ENCODE measurements around the gene PTDSS2.

Gene PTDSS2

DNA sequence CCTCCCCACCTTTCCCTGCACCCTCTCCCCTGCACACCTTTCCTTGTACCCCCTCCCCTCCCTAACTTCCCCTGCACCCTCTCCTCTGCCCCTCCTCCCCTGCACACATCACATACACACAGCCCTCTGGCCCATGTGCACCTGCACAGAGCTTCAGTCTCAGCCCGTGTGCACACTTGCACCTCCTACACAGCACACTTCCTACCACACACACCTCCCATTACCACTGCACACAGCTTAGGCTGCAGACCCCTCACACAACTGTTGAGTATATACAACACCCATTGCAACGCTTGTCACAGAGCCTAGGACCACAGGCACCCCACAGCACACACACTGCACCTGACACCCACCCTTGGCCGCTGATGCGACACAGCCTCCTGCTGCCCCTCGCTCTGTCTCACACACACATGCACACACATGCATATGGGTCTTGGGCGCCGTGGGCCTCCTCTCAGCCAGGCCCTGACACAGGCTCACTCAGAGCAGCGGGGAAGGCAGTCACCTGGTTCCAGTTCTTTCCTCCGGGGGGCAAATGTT is 35.7 kb upstream of the PTDSS2 start:
- DNase-seq, result no peak

DNA sequence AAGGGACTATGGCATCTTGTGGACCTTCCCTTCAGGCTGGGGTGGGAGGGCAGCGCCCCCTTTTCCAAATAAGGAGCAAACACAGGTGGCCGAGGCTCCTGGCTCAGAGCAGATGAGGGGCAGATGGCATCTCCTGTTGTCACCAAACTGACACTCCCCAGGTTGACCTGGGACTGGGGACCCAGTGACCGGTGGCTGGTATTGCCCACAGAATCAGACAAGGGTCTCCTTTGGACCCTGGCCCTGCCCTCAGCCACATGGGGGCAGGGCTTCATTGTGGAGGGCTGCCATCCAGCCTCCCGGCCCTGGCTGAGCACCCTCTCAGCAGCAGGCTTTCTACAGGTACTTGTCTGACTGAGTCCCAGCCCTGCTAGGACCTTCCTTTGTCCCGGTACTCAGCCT is 34.4 kb upstream of the PTDSS2 start:
- no peak for DNase-seq

DNA sequence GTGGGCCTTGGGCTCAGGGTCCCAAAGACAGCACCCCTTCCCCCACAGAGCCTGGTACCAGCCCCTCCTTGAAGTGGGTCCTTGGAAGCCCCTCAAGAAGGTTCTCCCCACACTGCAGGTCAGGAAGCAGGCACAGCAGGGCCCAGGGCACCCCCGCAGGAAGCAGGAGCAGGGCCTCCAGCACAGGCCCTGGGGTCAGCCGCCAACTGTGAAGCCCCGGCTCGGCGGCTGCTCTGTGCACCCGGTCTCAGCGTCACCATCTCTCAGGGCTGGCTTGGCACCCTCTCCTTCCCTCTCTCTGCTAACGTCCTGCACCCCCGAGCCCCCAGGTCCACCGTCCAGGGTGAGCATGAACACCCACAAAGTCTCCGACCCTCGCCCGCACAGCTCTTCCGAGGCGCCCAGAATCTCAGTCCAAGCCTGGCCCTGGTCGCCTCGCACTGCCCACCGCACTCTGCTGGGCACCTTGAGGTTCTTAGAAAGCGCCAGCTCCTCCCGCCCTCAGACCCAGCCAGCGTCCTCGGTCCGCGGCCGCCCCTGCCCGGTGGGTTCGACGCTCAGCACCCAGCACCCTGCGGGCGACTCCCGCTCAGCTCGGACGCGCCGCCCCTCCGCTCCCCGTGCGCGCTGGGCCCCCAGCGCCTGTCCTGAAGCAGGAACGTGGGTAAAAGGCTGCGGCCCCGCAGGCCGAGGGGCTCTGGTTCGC is 33.9 kb upstream of the PTDSS2 start:
- DNase-seq, result peak; percentile 33

DNA sequence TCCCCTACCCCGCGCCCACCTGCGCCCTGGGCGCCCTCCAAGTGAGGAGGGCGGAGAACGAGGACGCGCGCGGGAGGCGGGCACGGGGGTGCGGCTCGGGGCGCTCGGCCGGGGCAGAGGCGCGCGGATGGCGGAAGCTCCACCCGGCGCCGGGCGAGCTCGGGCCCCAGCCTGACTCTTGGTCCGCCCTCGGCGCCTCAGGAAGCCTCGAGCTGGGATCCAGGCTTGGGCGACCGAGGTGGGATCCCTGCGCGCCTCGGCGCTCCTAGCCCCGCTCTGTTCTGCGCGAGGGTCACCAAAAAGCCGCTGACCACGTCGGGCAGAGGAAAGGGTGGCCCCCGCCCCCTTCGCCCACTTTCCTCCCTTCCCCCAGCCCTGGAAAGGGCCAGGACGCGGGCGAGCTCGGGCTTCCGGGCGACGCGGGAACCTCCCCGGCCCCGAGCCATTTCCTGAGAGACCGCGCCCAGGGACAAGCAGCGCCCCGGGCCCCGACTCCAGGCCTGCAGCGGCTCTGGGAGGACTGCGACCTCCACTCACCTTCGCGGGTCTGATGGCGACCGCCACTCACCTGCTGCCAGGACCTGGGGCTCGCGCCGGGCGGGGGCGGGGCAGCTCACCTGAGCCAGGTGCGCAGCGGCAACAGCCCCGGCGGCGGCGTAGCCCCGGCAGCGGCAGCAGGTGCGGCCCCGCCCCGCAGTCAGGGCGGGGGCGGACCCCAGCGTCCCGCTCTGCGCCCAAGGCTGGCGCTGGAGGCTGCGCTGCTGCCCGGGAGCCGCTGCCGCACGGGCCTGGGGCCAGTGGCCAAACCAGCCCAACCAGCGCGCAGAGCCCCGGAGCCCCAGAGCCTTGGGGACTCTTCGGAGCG is 33.1 kb upstream of the PTDSS2 start:
- DNase-seq, result peak; percentile 34

DNA sequence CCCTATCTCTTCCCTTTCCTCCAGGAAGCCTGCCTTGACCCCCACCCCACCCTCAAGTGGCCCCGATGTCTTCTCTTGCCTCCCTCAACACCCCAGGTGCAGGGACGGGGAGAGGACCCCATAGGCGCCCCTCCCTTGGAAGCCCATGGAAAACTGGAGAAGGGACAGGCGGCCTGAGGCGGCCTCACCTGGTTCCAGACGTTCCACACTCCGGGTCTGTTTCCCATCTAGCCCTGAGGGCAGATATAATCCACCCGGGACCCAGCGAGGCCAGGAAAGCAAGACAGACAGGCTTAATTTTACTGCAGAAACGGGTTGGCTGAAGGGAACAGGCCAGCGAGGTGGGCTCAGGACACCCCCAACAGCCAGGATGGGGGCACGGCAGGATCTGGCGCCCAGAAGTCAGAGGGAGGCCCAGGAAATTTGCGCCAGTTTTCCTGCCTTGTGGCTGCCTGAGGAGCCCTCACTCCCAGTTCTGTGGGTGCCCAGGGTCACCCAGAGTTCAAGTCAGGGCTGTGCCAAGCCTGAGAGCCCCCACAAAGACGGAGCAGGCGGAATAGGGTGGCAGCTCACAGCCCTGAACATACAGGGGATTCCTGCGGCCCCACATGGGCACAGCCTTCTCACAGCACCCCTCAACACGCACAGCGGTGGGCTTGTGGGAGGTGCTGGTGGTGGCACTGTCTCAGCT is 32.3 kb upstream of the PTDSS2 start:
- peak; percentile 14 for DNase-seq

DNA sequence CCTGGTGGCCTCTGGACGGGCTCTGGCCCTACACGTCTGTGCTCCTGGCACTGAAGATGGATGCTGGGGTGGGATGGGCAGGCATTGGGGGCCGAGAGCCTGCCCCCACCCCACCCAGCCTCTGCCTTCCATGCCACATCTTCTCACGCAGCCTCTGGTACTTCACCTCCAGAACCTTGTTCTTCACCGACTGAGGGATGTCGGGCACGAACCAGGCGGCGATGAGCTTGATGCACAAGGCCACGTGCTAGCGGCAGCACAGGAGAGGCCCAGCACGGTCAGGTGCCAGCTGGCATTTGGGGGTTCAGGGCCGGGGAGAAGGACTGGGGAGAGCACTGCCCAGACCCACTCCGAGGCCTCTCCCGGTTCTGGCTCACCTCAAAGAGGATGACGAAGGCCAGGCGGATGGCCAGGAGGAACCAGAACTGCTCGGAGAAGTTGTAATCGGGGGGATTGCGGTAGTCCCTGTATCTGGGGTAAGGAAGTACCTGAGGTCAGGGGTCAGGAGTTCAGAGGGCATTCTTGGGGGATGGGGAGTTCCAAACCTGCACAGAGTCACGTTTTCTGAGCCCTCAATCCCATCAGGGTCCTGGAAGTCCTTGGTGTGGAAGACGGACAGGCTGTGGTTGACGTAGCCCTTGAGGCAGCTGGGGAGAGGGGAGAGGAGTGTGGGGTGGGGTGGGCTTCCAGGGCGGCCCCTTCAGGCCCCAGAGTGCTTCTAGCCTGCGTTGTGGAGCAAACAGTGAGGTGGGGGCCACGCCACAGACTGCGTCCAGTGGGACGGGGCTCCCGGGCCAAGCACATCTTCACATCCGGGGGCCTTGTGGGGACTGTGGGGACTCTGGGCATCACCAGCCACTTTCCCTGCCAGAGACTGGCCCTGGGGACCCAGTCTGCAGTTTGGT is 31.5 kb upstream of the PTDSS2 start:
- DNase-seq, result peak; percentile 3

DNA sequence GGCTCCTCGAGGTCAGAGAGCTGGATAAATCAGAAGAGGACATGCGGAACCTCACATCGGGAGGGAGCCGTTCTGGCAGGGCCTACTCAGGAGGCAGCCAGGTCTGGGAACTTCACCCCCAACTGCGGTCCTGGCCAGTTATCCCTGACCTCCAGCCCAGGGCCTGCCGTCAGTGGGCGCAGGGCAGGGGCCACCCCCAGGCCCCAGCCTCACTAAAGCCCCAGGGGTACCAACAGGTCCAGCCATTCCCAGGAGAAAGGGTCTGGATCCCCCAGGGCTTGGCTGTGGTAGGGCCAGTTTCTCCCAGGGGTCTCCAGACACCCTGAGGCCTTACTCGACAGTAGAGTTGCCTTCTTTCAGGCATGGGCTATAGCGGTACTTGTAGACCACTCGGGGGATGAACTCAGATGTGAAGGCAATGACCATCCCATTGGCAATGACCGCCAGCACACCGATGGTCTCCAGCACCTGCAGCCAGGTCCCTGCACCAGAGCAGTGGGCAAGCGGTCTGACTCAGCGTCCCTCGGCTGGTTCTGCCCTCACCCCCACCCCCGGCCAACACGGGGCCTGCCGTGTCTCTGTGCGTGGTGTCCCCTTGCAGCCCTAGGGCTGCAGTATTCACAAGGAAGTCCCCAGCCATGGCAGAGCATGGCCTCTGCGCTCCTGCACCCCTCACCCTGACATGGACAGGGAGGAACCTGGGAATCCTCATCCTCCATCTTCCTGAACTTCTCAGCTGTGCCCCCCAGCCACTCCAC is 30.7 kb upstream of the PTDSS2 start:
- peak; percentile 2 for DNase-seq

DNA sequence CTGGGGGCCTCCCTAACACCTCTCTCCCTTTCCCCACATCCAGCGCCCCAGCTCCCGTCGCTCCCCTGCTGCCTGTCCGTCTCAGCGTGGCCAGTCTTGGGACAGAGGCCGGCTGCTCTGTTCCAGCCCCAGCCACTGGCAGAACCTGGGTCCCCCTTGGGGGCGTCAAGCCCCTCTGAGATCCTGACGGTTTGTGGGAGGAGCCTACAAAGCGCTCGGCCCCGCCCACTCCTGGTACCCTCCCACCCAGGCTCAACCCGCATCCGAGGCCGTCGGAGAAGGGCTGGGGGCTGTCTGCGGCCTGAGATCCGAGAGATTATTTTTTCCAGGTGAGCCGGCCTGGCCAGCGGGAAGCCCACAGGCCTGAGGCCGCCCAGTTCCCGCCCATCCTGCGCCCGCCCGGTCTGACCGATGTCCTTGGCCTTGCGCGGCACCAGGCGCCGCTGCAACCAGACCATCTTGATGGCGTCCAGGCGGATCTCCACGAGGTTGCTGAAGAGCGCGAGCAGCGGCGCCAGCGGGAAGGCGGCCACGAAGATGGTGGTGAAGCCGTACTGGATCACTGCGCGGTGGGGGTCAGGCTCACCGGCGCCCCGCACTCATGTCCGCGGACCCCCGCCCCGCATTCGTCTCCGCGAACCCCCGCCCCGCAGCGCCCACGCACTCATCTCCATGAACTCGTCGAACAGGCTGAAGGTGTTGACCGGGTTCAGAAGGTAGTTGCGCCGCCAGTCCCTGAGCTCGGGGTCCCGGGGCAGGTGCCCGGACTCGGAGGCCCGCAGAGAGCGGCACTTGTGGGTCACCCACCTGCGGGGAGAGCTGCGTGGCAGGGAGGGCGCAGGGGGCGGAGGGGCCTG is 29.8 kb upstream of the PTDSS2 start:
- peak; percentile 3 for DNase-seq

DNA sequence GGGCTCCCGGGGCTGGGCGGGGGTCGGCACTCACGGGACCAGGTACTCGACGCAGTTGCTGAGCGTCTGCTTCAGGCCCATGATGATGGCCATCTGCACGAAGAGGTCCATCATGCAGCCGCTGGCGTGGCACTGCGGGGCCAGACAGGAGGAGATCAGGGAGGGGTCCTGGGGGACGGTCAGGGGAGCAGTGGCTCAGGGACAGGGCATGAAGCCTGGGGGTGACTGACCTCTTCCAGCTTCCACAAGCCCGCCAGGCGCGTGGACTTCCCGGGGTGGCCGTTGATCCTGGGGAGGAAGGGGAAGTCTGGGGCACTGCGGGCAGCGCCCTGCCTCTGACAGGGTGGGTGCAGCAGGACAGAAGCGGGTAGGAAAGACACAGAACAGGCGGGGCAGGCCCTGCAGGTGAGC is 29.2 kb upstream of the PTDSS2 start:
- peak; percentile 0 for DNase-seq

DNA sequence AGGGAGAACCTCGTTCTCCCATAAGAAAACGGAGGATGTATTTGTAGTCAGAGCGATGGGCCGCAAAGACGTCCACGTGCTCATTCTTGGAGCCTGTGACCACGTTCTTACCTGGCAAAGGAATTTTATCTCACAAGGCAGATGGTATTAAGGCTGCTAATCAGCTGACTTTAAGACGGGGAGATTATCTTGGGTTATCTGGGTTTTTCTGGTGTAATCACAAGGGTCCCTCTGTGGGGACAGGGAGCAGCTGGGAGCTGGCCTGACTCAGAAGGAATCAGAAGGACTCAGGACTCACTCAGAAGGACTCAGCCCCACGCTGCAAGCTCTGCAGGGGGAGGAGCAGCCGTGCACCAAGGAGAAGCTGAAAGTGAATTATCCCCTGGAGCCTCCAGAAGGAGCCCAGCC is 27.8 kb upstream of the PTDSS2 start:
- peak; percentile 14 for DNase-seq

DNA sequence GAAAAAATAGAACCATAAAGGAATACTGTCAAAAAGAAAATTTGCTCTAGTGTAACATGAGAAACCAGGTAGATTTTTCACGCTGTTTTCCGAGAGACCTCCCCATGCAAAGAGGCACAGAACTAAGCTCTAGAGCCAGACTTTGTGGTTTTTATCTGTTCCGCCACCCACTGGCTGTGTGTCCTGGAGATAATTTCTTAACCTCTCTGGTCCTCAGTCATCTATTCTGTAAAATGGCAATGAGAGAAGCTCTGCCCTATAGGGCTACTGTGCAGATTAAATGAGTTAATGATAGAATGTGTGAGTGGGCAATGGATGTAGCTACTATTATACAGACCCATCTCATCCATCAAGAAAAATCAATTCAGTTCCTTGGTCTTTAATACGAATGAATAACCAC is 25.8 kb upstream of the PTDSS2 start:
- peak; percentile 1 for DNase-seq

DNA sequence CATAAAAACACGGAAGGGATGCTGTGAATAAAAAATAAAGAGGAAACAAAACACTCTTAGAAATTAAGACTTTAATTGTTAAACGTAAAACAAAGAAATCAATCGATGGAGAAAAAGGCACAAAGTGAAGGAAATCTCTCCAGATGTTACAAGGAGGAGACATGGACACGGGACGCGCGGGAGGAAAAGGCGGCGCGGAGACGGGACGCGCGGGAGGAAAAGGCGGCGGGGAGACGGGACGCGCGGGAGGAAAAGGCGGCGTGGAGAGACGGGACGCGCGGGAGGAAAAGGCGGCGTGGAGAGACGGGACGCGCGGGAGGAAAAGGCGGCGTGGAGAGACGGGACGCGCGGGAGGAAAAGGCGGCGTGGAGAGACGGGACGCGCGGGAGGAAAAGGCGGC is 25.3 kb upstream of the PTDSS2 start:
- peak; percentile 3 for DNase-seq

DNA sequence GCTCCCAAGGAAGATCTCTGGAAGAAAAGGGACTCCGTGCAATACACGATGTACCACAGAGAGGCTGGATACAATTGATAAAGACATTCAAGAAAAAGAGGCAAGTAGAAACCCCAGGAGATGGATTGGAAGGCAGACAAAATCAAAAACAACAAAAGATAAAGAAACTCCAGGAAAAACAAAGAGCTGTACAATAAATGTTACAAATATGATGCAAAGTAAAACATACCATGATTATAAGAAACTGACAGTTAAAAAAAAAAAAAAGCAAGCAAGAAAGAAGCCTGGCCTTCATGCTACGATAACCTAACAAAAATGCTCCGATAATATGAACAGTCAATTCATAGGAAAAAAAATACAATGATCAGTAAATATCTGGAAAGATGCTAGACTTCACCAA is 24.8 kb upstream of the PTDSS2 start:
- peak; percentile 2 for DNase-seq

DNA sequence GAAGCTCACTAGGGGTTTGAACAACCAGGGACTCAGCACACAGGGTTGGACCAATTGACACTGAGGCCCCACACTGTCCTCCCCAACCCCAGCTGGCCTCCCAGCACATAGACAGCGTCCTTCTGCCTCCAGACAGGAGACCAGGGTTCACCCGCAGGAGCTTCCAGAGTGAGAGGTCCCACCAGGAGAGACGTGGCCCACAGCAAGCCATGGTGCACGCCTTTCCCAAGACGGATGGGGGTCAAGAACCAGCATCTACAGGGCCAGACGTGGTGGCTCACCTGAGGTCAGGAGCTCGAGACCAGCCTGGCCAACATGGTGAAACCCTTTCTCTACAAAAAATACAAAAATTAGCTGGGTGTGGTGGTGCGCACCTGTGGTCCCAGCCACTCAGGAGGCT is 23.2 kb upstream of the PTDSS2 start:
- no peak for DNase-seq

DNA sequence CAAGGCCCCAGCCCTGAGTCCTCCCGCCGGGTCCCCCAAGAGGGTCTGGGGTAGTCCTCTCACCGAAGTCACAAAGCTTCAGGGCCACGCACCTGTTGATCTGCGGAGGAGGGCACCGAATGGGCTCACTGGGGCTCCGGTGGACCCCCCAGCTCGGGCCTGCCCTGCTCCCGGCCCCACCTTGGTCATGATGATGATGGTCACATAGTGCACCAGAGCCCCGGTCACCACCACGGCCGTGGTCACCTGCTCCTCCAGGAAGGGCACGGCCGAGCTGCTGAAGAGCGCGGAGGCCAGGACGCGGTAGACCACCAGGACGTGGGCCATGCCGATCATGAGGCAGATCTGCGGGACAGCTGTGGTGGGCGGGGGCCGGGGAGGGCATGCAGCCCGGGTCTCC is 21.8 kb upstream of the PTDSS2 start:
- DNase-seq, result no peak

DNA sequence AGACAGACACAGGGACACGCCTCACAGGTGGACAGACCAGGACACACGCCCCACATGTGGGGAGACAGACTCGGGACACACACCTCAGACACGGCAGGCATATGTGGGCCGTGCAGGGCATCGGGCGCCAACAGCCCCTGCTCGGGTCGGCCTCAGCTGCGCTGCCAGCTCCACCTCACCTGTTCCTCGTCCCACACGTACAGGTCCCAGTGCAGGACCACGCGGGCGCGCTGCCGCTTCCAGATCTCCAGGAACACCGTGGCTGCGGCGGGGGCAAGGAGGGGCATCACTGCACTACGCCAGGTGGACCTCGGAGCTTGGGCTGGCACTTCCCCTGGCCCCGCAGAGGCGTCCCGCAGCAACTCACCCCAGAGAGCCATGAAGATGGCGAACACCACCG is 20.7 kb upstream of the PTDSS2 start:
- DNase-seq, result no peak

DNA sequence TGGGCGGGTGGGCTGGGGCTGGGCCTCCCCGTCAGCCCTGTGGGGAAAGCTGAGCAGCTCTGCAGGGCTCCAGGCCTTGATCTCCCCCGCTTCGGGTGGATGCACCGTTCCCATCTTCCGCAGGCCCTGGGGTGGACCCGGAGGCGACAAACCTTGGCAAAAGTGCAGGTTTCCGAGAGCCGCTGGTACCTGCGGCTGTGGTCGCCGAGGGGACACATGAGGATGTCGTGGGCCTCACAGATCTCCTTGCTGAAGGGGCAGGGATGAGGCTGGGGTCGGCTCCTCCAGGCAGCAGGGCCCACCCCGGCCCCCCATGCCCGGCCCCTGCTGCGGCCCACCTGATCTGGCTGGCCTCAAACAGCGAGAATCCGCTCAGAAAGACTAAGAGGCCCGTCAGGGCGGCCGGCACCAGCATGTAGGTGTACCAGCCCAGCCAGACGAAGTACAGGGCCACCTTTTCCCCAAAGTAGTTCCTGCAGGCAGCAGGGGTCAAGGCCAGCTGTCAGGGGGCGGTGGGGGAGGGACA is 20.1 kb upstream of the PTDSS2 start:
- DNase-seq, result no peak

DNA sequence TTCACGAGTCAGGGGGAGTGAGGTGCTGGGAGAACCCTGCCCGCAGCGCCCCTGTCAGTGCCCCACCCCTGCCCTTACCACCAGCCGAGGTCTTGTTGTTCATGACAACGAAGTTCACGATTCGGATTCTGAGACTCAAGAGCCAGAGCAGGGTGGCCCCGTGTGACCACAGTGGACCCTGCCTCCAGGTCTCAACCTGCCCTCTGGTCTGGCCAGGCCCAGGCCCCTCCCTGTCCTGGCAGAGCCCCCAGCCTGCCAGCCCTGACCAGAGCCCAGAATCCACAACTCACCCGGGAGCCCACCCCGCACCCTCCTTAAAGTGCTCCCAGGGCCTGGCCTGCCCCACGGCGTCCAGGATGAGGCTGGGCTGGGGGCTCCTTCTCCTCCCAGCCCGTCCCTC is 18.2 kb upstream of the PTDSS2 start:
- no peak for DNase-seq

DNA sequence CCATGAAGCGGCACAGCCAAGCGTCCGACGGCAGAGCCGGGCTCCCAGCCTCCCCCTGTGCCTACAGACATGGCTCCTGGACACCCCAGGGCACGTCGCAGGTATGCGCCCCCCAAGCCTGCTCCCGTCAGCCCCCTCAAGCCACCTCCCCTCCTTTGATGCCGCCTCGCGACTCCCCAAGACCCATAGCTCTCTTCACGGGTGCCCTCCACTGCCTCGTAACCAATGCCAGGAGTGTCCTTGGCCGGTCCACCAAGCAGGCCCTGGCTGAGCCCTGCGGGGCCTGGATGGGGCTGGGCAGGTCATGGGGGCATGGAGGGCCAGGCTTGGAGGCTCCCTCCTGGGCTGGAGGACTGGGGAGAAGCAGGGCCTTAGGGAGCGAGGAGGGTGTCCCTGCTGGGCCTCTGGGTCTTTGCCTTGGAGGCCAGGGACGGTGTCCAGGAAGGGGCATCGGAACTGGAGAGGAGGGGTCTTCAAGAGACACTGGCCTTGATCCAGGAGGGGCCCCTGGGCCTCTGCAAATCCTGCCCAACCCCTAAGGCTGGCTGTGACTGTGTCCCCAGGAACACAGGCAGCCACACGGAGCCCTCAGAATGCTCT is 17.5 kb upstream of the PTDSS2 start:
- no peak for DNase-seq

DNA sequence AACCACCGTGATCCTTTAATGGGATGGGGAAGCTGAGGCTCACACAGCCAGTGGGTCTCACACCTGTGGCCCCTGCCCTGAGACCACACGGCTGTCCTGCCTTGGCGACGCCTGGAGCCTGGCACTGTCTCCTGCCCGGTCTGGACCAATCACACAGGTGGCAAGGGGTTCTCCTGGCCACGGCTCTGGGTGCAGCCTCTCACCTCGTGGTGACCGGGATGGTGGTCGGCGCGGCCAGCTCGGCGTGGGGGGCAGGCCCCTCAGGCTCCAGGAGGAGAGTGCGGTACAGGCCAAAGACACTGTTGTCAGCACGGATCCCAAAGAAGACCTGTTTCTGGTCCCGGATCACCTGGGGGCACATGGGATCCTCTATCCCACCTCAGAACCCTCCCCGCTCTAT is 17.0 kb upstream of the PTDSS2 start:
- DNase-seq, result no peak

Data from retina (tissue), 1 donor.